GM12865 (cell line): ENCODE data around the gene ADCY9.

Experiments used
- DNase-seq: peaks from one replicate; pipeline ENCODE4 v3.0.0; 2010; ENCODE audit warnings: low read depth
- H3K4me3 ChIP-seq: 2 replicates; pipeline ENCODE4 v1.5.1; 2011; ENCODE audit warnings: mild to moderate bottlenecking, low read depth, low read length, control low read depth
- TF ChIP-seq, protein P1 (sequence below): IDR thresholded peaks from 2 replicates; pipeline ENCODE4 v1.5.1; 2011; ENCODE audit warnings: low read length, control low read depth, low read depth, inconsistent platforms; ENCODE audit not compliant: insufficient read depth; ENCODE audit errors: missing control alignments

ADCY9 gene

DNA sequence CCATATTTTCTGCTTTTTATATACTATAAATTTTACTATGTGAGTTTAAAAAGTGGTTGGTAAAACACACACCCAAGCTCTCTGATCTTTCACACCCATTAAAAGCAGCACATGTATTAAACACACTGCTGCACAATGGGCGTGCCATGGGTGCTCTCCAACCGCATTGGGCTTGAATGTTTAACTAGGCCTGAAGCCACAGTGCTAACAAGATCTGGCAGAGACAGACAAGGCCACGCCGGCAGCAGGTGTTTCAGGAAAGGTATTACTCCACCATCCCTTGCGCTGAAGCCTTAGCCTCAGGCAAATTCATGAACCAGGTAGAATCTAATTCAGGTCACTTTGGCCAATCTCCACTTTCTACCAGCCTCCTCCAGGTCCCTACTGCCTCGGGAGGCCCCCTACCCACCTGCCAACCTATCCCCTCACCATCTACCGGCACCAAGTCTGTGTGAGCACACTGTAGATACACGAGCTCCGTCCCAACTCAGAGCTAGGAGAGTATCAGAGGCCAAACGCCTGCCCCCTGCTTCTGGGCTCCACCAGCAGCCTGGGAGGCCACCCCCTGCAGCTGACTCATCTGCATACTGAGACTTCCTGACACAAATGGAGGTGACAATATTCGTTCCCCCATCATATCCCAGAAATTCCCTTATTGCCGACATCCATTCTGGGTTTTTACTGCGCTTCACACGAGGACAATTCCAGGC lies 95.0 kb downstream of the ADCY9 start:
- no peak for DNase-seq

GRCh38 chr16:4019371-4019791 lies 96.9 kb downstream of the ADCY9 start:
- no peak for DNase-seq
- TF ChIP-seq, protein P1, sequence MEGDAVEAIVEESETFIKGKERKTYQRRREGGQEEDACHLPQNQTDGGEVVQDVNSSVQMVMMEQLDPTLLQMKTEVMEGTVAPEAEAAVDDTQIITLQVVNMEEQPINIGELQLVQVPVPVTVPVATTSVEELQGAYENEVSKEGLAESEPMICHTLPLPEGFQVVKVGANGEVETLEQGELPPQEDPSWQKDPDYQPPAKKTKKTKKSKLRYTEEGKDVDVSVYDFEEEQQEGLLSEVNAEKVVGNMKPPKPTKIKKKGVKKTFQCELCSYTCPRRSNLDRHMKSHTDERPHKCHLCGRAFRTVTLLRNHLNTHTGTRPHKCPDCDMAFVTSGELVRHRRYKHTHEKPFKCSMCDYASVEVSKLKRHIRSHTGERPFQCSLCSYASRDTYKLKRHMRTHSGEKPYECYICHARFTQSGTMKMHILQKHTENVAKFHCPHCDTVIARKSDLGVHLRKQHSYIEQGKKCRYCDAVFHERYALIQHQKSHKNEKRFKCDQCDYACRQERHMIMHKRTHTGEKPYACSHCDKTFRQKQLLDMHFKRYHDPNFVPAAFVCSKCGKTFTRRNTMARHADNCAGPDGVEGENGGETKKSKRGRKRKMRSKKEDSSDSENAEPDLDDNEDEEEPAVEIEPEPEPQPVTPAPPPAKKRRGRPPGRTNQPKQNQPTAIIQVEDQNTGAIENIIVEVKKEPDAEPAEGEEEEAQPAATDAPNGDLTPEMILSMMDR = no peak
- H3K4me3 ChIP-seq = no peak overlapping the region

More for the DNA sequence above, 95.0 kb downstream of the ADCY9 start:
- no peak overlapping the region for H3K4me3 ChIP-seq
- TF ChIP-seq, protein P1 = no peak

- TF ChIP-seq, protein P1 = no peak
- DNase-seq = no peak
- no peak overlapping the region for H3K4me3 ChIP-seq
Measured at GRCh38 chr16:4018391-4018790, 97.9 kb downstream of the ADCY9 start.

GRCh38 chr16:4017807-4018206 lies 98.4 kb downstream of the ADCY9 start:
- no peak for DNase-seq
- TF ChIP-seq, protein P1 = no peak
- H3K4me3 ChIP-seq = no peak overlapping the region

DNA sequence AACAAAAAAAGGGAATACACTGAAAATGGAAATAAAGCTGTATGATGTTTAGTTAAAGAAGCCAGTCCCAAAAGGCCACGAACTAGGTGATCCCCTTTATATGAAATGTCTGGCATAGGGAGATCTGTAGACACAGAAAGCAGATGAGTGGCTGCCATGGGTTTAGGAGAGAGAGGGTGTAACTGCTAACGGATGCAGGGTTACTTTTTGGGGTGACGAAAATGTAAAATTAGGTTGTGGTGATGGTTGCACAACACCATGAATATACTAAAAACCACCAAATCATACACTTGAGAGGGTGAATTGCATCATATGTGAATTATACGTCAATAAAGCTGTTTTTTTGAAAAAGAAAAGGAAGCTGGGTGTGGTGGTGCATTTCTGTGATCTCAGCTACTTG lies 99.6 kb downstream of the ADCY9 start:
- no peak overlapping the region for H3K4me3 ChIP-seq
- TF ChIP-seq, protein P1 = no peak
- DNase-seq = no peak

DNA sequence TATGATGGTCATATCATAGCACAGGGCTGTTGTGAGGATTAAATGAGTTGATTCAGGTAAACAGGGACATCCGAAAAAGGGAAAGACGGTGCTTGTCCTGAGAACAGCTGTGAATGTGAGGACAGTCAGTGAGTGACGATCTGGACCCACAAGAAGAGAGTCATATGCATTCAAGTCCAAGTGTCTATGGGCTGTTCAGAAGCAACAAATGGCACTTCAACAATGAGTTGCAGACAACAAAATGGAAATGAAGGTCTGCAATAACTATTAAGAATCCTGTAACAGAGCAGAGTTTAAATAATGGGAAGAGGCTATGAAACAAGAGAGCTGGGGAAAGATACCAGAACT lies 100.3 kb downstream of the ADCY9 start:
- no peak overlapping the region for H3K4me3 ChIP-seq
- no peak for DNase-seq
- TF ChIP-seq, protein P1 = no peak
